HG02763 (cell line): Measurements from ENCODE around the gene SLC39A6.
A peak's percentile ranks its signal among the peaks of the same experiment; 100 is the strongest.
"Not testable (repeated sequence)": the region's sequence is repeated elsewhere in the genome, so short reads cannot be mapped to it uniquely, and the experiment has no call there.

Experiments
- ATAC-seq: cut with Tn5 transposase; IDR thresholded peaks from one replicate; pipeline ENCODE4 v1.9.1; 2021; ENCODE audit warnings: mild to moderate bottlenecking, moderate library complexity; ENCODE audit not compliant: unreplicated experiment

Gene SLC39A6, protein sequence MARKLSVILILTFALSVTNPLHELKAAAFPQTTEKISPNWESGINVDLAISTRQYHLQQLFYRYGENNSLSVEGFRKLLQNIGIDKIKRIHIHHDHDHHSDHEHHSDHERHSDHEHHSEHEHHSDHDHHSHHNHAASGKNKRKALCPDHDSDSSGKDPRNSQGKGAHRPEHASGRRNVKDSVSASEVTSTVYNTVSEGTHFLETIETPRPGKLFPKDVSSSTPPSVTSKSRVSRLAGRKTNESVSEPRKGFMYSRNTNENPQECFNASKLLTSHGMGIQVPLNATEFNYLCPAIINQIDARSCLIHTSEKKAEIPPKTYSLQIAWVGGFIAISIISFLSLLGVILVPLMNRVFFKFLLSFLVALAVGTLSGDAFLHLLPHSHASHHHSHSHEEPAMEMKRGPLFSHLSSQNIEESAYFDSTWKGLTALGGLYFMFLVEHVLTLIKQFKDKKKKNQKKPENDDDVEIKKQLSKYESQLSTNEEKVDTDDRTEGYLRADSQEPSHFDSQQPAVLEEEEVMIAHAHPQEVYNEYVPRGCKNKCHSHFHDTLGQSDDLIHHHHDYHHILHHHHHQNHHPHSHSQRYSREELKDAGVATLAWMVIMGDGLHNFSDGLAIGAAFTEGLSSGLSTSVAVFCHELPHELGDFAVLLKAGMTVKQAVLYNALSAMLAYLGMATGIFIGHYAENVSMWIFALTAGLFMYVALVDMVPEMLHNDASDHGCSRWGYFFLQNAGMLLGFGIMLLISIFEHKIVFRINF

DNA sequence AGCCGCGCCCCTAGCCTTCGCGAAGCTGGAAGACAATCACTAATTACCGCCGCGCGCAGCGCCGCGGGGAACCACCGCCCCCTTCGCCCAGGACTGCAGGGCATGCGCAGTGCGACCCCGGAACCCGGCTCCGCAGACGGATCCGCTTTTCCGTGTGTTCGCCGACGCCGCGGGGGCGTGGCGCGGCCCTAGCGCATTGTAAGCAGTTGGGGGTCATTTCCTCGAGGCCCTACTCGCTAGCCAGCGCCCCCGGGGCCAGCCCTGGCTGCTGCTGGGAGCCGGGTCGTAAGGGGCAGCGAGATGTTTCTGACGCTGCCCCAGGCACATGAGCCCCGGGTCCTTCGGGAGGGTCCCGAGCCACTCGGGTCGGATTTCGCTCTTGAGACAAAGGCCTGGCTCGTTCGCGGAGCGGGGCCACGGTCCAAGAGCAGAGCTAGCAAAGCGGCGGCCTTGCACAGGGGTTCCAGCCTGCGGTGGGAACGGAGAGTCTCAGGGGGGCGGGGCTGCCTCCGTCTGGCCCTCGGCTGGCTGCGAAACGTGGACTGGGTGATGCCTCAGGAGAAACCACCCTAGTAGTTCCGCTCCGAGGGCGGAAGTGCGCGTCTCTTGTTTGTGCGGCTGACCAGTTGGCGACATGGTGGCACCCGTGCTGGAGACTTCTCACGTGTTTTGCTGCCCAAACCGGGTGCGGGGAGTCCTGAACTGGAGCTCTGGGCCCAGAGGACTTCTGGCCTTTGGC, at the start of gene SLC39A6, which contains the start of gene ELP2:
Gene SLC39A6 (minus strand): TSS at position 41 of the 739 bp plus-strand sequence. CDS start 2,333 bp downstream, outside the sequence.
Gene ELP2 (plus strand): TSS at position 600 of the 739 bp plus-strand sequence. CDS start 35 bp downstream, at position 635.
- ATAC-seq, result peak; percentile 85

DNA sequence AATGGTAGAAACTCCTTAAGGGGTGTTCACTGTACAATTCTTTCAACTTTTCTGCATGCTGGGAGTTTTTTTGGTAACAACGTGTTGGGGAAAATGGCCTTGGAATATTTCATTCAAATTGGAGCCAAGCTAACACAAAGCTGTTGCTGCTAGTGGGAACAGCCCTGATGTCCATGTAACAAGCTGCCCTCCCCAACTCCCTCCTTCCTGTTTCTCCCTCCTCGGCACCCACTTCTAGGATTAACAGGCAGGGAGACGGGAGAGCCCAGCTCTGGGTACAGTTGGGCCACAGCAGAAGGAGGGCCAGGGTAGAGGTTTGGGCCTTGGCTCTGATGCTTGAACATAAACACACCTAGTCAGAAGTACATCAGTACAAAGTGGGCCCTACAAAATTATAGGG, 48.8 kb upstream of the SLC39A6 start:
- no peak for ATAC-seq

DNA sequence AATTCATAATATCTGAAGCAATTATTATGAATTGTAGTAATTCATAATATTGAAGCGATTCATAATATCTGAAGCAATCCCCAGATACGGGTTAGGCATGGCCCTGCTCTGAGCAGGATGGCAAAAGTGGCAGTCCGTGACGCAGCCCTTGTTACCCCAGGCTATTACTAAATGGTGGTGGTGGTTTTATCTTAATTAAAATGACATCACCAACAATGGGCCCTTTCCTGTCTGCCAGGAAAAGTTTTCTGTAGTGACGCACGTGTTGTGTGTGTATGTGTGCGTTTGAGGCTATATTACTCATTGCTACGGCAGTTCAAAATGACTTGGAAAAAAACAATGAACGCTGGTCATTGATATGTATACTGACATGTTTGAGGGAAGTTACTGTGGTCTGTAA, 47.6 kb upstream of the SLC39A6 start:
- ATAC-seq, result no peak

- ATAC-seq, result no peak
Observed at GRCh38 chr18:36176177-36176584, 47.0 kb upstream of the SLC39A6 start.

DNA sequence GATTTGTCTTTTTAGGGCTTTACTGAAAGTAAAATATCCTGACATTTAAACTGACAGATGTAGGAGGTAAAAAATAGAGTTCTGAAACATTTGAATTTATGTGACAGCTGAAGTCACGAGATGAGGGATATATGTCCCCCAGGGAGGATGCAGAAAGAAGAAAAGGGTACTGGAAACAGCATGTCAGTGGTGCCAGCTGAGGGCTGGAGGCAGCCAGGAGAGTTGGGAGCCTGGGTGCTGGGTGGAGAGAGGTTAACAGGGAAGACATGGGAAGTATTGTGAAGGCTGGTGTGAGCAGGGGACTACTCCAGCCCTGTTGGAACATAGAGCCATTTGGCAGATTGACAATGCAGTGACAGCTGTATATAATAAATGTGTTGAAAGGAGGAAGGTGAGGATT, 46.3 kb upstream of the SLC39A6 start:
- ATAC-seq, result no peak

- ATAC-seq, result no peak
Observed at GRCh38 chr18:36169938-36170337, 40.8 kb upstream of the SLC39A6 start.

DNA sequence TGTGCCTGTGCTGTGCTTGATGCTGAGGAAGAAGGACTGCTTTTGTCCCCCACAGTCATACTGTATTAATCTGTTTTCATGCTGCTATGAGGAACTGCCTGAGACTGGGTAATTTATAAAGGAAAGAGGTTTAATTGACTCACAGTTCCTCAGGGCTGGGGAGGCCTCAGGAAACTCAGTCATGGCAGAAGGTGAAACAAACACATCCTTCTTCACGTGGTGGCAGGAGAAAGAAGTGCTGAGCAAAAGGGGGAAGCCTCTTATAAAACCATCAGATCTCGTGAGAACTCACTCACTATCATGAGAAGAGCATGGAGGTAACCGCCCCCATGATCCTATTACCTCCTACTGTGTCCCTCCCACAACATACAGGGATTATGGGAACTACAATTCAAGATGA, 39.2 kb upstream of the SLC39A6 start:
- not testable (repeated sequence) for ATAC-seq

DNA sequence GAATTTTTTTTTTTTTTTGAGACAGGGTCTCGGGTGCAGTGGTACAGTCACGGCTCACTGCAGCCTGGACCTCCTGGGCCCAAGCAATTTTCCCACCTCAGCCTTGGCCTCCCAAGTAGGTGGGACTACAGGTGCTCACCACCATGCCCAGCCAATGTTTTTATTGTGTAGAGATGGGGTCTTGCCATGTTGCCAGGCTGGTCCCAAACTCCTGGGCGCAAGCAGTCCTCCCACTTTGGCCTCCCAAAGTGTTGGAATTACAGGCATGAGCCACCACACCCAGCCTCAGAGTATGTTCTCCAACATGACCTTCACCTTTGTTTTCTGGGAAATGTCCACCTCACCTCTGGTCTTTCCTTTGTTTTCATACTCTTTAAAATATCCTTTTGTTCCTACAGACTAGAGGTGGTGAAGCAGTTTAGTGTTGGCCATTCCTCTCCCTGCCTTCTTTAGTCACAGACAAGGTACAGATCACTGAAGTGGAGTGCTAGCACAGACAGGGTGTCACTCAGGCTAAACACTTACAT, 38.6 kb upstream of the SLC39A6 start:
- no peak for ATAC-seq

- no peak for ATAC-seq
Observed at GRCh38 chr18:36162981-36163380, 33.8 kb upstream of the SLC39A6 start.

DNA sequence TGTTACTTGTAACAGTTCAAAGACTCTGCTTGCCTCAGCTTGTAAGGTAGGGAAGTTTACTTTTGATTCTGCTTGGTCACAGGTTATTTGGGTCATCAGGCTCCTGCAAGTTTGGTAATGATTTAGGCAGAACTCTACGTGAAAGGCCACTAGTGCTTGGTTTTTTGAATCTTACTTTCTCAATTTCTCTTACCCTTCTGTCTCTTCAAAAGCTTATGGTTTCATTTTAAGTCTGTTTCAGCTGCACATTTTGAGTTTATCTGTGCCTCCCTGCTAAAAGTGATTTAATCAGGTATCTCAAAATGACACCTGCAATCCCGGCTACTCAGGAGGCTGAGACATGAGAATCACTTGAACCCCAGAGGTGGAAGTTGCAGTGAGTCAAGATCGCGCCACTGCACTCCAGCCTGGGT, 31.8 kb upstream of the SLC39A6 start:
- ATAC-seq, result no peak

GRCh38 chr18:36158266-36158867, 29.2 kb upstream of the SLC39A6 start:
- ATAC-seq, result no peak

DNA sequence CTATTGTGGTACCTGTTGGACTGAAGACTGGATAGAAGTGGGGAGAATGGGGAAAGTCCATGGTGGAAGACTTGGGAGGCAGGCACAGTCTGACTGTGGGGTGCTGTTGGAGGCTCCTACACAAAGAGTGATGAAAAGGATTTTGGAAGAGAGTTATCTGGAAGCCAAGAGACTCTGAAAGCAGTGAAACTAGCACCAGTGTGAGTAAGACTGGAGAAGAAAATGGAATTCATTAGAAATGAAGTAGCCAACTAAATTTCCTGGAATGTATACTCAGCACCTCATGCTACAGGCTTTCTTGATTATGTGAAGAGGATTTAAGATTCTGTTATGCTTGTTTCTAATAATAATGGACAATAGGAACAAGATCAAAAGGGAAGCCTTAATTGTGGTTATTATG, 28.3 kb upstream of the SLC39A6 start:
- no peak for ATAC-seq

- no peak for ATAC-seq
Observed at GRCh38 chr18:36155851-36156757, 27.0 kb upstream of the SLC39A6 start.

DNA sequence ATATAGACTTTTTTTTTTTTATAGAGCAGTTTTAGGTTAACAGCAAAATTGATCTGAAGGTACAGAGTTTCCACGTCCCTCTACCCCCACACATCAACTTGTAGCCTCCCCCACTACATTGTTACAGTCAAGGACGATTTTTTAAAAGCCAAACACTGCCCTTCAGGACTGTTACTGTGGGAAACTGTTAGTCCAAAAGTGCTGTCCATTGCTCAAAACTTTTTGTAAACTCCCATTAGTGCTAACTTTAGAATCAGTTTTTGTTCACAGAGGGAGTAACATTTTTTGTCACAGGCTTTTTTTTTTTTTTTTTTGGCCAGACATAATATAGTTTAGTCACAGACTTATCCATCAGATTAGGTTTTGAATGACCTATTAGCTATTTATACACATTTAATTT, 24.6 kb upstream of the SLC39A6 start:
- no peak for ATAC-seq

DNA sequence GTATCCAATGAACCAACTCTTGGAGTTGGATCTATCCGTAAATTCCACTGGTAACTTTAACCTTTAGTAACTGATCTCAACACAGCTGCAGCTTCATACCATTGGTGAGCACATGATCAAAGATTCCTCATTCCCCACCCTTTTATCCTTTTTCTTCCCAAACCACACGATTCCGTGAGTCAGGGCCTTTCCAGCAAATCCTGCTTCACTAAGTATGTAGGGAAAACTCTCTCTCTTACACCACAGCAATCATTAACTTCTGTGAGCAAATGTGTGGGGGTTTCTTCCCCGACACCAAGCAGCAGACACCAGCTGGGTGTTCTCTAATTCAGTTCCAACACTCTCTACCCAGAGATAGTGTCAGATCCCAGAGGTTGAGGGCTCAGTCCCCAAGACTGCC, 24.1 kb upstream of the SLC39A6 start:
- ATAC-seq, result no peak

- no peak for ATAC-seq
Observed at GRCh38 chr18:36152781-36153180, 23.6 kb upstream of the SLC39A6 start.

DNA sequence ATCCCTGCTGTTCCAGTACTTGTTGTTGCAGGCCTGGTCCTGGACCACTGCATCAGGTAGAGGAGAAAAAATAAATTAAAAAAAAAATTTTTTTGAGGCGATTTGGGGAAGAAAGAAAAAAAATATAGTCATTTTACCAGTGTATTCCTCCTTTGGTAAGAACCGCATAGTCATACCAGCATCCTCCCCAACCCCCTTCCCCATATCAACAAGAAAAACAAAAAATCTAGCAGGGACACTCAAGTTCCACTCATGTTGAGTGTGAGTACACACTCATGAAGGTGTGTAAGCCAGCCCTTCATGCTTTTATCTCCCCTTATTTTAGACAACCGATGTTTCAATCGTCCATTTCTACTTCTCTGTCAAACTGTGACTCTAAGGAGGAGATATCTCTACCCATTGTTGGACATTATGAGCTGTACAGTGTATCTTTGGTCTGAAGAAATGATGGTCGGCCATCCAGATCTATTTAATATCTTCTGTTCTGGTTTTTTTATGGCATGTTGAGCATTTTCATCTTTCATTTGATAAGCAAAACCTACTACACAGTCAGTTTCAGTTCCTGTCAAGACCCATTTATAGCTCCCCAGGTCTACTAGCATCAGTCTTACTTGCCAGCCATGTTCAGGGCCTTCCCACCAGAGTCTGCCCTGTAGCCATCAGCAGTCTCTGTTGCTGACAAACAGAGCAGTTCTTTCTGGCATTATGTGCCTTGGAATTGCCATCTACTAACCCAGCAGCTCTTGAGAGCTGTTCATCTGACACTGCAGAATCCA, 20.6 kb upstream of the SLC39A6 start:
- ATAC-seq, result peak; percentile 89

GRCh38 chr18:36143391-36143790, 14.3 kb upstream of the SLC39A6 start:
- no peak for ATAC-seq

- ATAC-seq, result no peak
Observed at GRCh38 chr18:36142751-36143150, 13.6 kb upstream of the SLC39A6 start.
